AML-193 (cell line): ENCODE results near the gene PGAM5.
A peak's percentile ranks its signal among the peaks of the same experiment; 100 is the strongest.

Source experiments
- DNase-seq, 2 experiments: peaks; one replicate each; lab custom pipeline; 2025; lab: John Stamatoyannopoulos, UW

Gene PGAM5

GRCh38 chr12:132710405-132711079 is at the start of gene PGAM5:
Gene PGAM5, plus strand, starts transcription at chr12:132710842. Its CDS starts 35 bp downstream, at chr12:132710877.
- DNase-seq = peak; percentile 62 to 74

GRCh38 chr12:132660996-132661395 is 49.6 kb upstream of the PGAM5 start:
- DNase-seq = no peak

GRCh38 chr12:132661972-132662371 is 48.7 kb upstream of the PGAM5 start:
- no peak for DNase-seq

DNA sequence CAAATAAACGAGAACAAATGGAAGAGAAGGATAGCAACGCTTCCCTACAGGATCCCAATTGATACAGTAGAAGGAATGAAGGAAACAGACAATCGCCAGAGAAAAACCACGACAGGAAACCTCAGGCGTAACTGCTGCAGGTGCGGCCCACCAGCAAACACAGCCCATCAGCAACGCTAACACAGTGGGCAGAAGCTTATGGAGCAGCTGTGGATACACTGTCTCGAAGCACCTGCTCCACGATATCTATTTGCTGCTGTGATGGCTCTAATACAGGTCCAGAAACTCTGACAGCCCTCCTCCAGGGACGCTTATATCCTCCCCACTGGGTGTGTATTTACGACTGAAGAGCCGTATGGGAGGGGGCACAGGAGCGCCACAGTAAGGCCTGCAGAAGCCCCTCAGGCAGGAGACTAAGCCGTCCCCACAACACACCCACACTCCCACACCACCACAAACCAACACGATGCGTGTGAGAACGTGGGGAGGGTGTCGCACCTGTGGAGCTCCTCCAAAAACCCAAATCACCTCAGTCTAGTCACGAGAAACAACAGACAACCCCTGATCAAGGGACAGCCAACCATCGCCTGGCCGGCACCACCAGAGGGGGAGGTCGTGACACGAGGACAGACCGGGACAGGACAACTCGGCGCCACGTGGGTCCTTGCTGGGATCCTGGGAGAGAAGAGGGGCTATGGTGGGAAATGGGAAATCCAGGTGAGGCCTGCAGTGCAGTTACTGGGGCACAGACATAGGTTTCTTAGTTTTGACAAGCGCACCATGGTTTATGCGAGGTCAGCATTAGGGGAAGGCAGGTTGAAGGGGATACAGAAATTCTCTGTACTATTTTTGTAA is 47.5 kb upstream of the PGAM5 start:
- no peak for DNase-seq

GRCh38 chr12:132664206-132665148 is 46.2 kb upstream of the PGAM5 start:
- DNase-seq = no peak

GRCh38 chr12:132665149-132665491 is 45.5 kb upstream of the PGAM5 start:
- DNase-seq = no peak

- DNase-seq = no peak
Observed at GRCh38 chr12:132665794-132666193, 44.8 kb upstream of the PGAM5 start.

DNA sequence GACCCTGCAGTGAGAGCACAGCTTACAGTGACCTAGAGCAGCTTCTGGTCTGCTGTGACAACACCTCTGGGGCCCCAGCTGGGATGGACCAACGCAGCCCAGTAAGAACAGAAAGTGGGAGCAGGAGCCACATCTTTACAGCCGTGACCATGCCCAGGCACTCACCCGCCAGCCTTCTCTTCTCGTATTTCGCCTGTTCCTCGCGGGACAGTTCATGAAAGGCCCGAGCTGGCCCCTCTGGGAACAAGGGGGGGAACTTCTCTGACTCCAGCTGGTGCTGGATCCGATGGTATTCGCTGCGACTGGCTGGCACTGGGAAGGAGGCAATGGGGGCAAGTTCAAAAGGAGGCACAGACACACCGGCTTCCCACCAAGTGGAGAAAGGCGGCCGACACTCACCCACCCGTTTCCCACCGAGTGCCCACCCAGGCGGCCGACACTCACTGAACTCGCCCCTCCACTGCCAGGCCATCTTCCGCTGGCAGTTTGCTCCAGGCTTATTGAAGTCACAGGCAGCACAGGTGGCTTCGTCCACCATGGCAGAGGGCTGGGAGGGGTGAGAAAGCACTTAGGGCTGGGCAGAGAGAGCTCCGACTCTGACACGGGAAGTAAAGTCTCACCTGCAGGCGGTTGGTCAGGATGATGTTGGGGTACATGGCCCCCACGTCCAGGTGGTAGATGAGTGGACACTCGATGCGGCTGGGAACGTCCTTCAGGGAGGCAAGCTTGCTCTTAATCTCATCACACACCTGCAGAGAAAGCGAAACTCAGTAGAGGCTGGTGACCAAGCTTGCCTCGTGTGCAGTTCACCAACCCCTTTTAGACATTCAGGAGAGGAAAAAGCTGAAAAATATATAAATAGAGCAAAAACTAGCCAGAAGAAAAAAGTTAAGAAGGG is 42.2 kb upstream of the PGAM5 start:
- DNase-seq = no peak

GRCh38 chr12:132669166-132669879 is 41.3 kb upstream of the PGAM5 start:
- no peak for DNase-seq

GRCh38 chr12:132672116-132672515 is 38.5 kb upstream of the PGAM5 start:
- no peak for DNase-seq

DNA sequence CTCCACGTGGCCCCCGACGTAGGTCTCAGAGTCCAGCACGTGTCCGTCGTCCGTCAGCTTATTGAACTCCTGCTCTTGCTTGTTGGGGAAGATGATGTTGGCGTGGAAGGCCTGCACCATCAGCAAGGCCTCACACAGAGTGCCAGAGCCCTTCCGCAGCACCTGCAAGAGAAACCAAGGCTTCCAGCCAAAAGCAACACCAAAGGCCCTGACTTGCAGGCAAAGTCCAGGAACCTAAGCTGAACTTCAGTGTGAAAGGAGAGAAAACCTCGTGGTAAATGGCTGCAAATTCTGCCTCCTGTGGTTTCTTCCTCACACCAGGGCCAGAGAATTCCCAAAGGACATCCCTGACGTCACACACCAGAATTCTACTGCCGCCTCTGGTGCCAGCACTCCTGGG is 38.0 kb upstream of the PGAM5 start:
- no peak for DNase-seq

DNA sequence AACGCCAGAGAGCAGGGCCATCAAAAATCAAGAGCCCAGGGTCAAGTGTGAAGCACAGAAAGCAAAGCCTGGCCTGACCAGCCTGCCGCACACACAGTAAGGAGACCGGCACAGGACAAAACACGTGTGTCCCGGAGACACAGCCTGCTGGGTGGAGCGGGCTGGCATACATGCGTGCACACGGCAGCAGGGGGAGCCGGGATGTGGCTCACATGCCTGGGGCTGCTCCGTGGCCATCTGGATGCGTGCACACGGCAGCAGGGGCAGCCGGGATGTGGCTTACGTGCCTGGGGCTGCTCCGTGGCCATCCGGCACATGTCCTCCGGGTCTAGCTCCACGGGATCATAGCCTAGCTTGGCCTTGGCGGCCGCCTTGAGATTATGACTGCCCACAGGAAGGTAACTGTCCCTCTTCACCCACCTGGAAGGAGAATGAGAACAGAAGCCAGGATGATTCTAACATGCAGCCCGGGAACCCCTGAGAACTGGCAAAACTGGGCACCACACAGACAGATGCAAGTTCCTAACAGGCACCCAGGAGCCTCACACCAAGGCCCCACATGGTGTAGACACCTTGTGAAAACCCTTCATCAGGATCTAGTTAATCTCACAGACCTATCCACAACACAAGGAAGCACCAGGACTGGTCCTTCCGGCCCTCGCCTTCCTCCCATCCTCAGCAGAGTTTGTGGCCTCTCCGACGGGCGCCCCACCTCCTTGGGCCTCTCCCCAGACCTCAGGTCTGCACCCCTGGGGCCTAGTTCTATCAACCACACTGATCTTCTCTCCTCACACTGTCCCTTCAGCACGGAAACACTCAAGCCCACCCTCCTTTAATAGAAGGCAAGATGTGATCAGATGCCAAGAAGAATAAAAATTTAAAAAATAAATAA is 37.1 kb upstream of the PGAM5 start:
- DNase-seq = no peak

DNA sequence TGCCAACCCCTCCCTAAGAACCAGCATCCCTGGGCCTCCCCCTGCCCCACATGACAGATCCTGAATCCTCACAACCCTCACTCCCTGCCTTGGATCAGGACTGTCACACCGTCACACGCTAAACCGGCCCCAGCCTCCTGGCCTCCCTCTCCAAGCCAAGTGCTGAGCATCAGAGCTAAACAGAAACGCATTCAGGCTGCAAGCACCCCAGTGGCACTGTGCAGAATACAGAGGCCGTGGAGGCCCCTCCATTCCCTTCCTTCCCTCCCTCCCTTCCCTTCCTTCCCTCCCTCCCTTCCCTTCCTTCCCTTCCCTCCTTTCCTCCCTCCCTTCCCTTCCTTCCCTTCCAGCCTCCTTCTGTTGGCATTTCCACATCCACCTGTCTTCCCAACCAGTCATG is 36.1 kb upstream of the PGAM5 start:
- no peak for DNase-seq

DNA sequence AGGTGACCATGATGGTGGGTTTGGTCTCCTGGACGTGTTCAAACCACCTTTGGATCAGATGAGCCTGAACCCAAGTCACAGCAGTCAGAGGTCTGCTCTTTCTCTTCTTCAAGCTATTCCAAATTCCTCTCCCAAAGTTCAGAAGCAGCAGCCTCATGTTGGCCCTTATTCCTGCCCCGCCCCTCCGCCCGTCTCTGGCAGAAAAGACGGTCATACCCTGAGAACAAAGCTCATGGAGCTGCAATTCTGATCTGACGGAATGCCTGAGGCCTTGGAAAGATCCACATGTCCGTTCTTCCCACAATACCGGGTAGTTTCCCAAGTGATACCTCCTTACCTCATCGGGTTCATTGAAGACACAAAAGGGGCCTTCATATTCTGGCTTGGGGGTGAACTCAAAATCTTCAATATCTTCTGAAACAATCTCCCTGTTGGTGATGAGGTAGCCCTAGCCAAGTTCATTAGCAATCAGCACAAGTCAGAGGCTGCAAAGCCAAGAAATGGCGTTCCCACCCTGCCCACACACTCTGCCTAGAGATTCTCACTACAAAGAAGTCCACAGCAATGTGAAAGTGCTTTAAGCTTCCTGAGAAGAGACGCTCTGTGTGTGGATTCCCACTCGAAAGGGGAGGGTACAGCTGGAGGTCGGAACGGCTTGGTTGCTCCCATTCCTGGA is 34.7 kb upstream of the PGAM5 start:
- DNase-seq = no peak

DNA sequence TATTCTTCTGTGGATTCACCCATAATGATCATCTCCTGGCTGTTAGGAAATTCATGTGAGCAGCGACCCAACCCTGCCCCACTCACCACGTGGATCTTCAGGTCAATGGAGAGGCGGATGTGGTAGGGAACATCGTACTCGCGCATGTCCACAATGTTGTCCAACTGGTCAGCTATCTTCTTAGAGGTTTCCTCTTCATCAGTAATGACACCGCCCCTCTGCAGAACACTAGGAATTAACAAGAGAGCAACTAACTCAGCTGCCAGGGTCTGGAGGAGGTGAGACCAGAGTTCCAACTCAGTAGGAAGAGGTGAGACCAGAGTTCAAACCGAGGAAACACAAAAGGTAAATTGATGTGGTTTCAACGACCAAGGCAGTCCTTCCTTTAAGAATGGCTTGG is 33.1 kb upstream of the PGAM5 start:
- DNase-seq = no peak

GRCh38 chr12:132685400-132685799 is 25.2 kb upstream of the PGAM5 start:
- DNase-seq = no peak

GRCh38 chr12:132686825-132687210 is 23.8 kb upstream of the PGAM5 start:
- no peak for DNase-seq

GRCh38 chr12:132687211-132688164 is 23.2 kb upstream of the PGAM5 start, which contains the start of the genes POLE and PXMP2:
Gene POLE, minus strand, starts transcription at chr12:132687342. Its CDS starts 27 bp downstream, at chr12:132687315.
Gene PXMP2, plus strand, starts transcription at chr12:132687587. Its CDS starts 84 bp downstream, at chr12:132687671.
- DNase-seq = peak; percentile 90 to 91
